A673 (cell line): ENCODE data around the gene MRE11. TPM values are rescaled to one million over a fixed set of nuclear protein-coding genes. Genes with fewer than 3 reads are reported as not detected.
A peak's percentile ranks its signal among the peaks of the same experiment; 100 is the strongest.

Source experiments
- BruUV-seq: library from RNA; stranded (reverse); fragments of 400-500 nt; replicated peaks from 2 replicates; lab custom pipeline; 2021; lab: Mats Ljungman, UMichigan
- CTCF ChIA-PET: fragments of 300-600 bp; sonication (Branson Sonifier 250); formaldehyde crosslinking; loops from one replicate; lab custom pipeline; 2022; ENCODE audit warnings: antibody characterized with exemption; lab: Charles Lee
- POLR2A ChIA-PET: fragments of 300-600 bp; sonication (Branson Sonifier 250); formaldehyde crosslinking; loops from one replicate; lab custom pipeline; 2022; ENCODE audit warnings: antibody characterized with exemption; ENCODE audit not compliant: low non-redundant PET; lab: Charles Lee
- DNase-seq: peaks from one replicate; pipeline ENCODE4 v3.0.0-alpha.2; 2015; ENCODE audit warnings: low spot score
- H3K27ac ChIP-seq: fragments of 200-600 bp; sonication (generic); 2 replicates; pipeline ENCODE4 v1.5.1; 2016; ENCODE audit warnings: mixed run types, low read depth, mild to moderate bottlenecking, mixed read lengths, antibody characterized with exemption, low read length; ENCODE audit not compliant: poor library complexity, severe bottlenecking
- H3K27me3 ChIP-seq: fragments of 200-600 bp; sonication (generic); replicated peaks from 2 replicates; pipeline ENCODE4 v1.6.1; 2017; ENCODE audit warnings: mixed run types, low read depth, mild to moderate bottlenecking, mixed read lengths, antibody characterized with exemption, low read length; ENCODE audit not compliant: insufficient read depth, poor library complexity
- H3K36me3 ChIP-seq: fragments of 200-600 bp; sonication (generic); 2 replicates; pipeline ENCODE4 v1.6.1; 2016; ENCODE audit warnings: mixed run types, mild to moderate bottlenecking, mixed read lengths, antibody characterized with exemption, low read length; ENCODE audit not compliant: insufficient read depth, poor library complexity, severe bottlenecking
- H3K4me1 ChIP-seq: fragments of 200-600 bp; sonication (generic); 2 replicates; pipeline ENCODE4 v1.6.1; 2017; ENCODE audit warnings: mixed run types, mild to moderate bottlenecking, mixed read lengths, antibody characterized with exemption, low read length; ENCODE audit not compliant: insufficient read depth, poor library complexity, severe bottlenecking
- H3K4me3 ChIP-seq: fragments of 200-600 bp; sonication (generic); 2 replicates; pipeline ENCODE4 v1.5.1; 2016; ENCODE audit warnings: low read depth, mixed run types, mild to moderate bottlenecking, mixed read lengths, low read length; ENCODE audit not compliant: poor library complexity, severe bottlenecking
- H3K9me3 ChIP-seq: fragments of 200-600 bp; sonication (generic); 2 replicates; pipeline ENCODE4 v1.6.1; 2016; ENCODE audit warnings: mixed run types, low read depth, mild to moderate bottlenecking, mixed read lengths, antibody characterized with exemption, low read length; ENCODE audit not compliant: poor library complexity, severe bottlenecking
- EZH2 ChIP-seq: fragments of 200-600 bp; sonication (generic); IDR thresholded peaks from 2 replicates; pipeline ENCODE4 v1.6.1; 2017; ENCODE audit warnings: borderline replicate concordance, low read depth, mild to moderate bottlenecking, mixed read lengths, antibody characterized with exemption, low read length; ENCODE audit not compliant: poor library complexity, severe bottlenecking
- intact Hi-C: fragments of 100-400 bp; cut with micrococcal nuclease; formaldehyde crosslinking; loops from one replicate; pipeline ENCODE4 v1.10.0; 2022; ENCODE audit not compliant: unreplicated experiment
- total RNA-seq: library from RNA; stranded (reverse); gene quantifications from 2 replicates; pipeline ENCODE4 v1.2.3, GENCODE V29; 2021
- TF ChIP-seq, protein P1 (sequence below): fragments of 300-800, 200-600 bp; sonication (generic); conservative IDR thresholded peaks from 2 replicates; pipeline ENCODE4 v1.5.1; 2017; ENCODE audit warnings: low read depth, mild to moderate bottlenecking, antibody characterized with exemption, low read length, moderate library complexity, mixed read lengths

MRE11 gene
- total RNA-seq, 1 experiment from 2014 or later, result 44.7 TPM

DNA sequence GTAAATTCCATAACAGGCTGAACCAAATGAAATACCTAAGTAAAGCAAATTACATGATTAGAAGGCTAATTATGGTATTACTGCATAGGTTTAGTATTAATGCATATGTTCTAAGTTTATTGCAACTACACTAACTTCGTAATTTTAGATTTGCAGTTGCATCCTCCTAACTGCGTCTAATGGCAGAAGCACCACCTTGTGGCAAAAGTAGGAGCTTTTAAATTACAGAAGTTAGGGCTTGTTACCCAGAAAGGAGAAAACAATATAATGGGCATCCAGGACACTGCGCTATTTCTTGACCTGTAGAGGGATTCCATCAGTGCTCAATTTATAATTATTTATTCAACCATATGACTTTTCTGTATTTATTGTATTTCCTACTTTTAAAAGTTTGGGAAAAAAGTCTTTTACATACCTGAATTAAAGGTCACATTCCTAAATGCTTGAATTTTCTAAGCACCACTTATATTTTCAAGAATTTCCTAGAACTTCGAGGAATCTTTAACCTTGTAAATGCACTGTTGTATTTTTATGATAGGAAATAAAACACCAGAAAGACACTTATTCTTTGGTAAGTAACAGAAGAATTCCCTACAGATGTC is 76.2 kb downstream of the MRE11 start:
- Histone ChIP-seq H3K27ac (no peak overlapping the region), H3K27me3 (no peaks in the 10 kb centered on the region), H3K9me3 (no peaks in the 10 kb centered on the region), H3K4me1 (no peaks in the 10 kb centered on the region), H3K36me3 (no peaks in the 10 kb centered on the region), H3K4me3 (no peak overlapping the region)
- TF ChIP-seq, protein P1, sequence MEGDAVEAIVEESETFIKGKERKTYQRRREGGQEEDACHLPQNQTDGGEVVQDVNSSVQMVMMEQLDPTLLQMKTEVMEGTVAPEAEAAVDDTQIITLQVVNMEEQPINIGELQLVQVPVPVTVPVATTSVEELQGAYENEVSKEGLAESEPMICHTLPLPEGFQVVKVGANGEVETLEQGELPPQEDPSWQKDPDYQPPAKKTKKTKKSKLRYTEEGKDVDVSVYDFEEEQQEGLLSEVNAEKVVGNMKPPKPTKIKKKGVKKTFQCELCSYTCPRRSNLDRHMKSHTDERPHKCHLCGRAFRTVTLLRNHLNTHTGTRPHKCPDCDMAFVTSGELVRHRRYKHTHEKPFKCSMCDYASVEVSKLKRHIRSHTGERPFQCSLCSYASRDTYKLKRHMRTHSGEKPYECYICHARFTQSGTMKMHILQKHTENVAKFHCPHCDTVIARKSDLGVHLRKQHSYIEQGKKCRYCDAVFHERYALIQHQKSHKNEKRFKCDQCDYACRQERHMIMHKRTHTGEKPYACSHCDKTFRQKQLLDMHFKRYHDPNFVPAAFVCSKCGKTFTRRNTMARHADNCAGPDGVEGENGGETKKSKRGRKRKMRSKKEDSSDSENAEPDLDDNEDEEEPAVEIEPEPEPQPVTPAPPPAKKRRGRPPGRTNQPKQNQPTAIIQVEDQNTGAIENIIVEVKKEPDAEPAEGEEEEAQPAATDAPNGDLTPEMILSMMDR, result peak; percentile 75
- TF ChIP-seq EZH2, result no peak
- POLR2A ChIA-PET, result no interaction called here
- peak; percentile 45 for DNase-seq
- CTCF ChIA-PET, result interaction anchor here (0.9 to 1.5 kb wide), 4 partner anchors 92 to 522 kb away, joined by 3 to 19 read pairs (median 3); no protein-coding TSS in a partner anchor
- intact Hi-C loops, result loop anchor here (2.0 to 5.0 kb wide), 3 partner anchors 89 to 495 kb away; no protein-coding TSS in a partner anchor
- BruUV-seq, result no TSS peak

DNA sequence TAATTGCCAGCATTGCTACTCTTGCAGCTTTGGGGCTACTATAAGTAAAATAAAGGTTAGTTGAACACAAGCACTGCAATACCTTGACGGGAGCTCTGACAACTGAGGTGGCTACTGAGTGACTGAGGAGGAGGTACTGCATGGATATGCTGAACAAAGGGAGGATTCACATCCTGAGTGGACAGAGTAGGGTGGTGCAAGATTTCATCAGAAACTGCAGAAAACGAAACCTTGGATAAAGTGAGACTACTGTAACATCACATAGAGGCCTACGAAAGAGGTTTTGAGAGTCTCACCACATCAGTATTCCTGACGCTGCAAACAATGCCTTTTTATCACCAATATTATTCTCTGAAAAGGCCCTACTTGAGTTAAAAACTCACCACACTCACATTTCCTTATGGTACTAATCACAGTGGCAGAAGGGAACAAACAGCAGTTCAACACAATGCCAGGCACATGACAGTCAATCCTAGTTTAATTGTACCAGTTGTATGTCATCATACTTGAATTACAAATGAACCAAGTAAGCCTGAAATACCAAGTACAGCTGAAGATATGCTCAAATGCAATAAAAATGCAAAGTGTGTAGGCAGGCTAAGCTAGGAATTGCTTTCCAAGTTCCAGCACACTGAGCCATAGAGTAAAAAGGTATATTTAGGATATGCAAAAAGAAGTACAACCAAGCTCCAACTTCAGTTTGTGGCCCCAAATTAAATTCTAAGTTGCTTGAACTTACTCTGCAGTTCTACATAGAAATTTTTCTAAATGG is 88.4 kb downstream of the MRE11 start:
- Histone ChIP-seq H3K4me3 (no peak overlapping the region), H3K9me3 (no peaks in the 10 kb centered on the region), H3K27ac (no peak overlapping the region), H3K36me3 (no peaks in the 10 kb centered on the region), H3K27me3 (peaks cover 27% of the 10 kb centered on the region), H3K4me1 (peaks cover 13% of the 10 kb centered on the region)
- TF ChIP-seq EZH2, result no peak
- TF ChIP-seq, protein P1, result no peak
- CTCF ChIA-PET, result no interaction called here
- POLR2A ChIA-PET, result no interaction called here
- BruUV-seq, result no TSS peak
- DNase-seq, result no peak
- intact Hi-C loops, result no loop called here

DNA sequence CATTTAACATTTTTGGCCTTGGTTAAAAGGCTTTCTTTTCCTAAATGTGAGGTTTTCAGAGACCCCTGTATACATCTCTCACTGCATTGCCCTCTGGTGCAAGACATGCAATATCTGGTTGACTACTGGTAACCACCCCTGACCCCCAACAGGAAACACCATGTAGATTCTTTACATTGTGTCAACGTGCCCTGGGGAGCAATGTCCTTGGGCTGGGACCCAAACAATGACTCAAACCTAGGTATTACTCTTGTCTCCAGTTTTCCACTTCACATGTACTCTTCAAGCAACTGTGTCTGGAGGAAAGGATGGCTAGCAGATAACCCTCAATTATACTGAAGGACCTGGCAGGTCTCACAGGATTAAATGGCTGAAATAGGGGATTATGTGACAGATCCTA is 91.3 kb downstream of the MRE11 start:
- no peak for DNase-seq
- Histone ChIP-seq H3K4me3 (no peak overlapping the region), H3K27me3 (peaks cover 52% of the 10 kb centered on the region), H3K27ac (no peak overlapping the region), H3K4me1 (peaks cover 13% of the 10 kb centered on the region), H3K9me3 (no peaks in the 10 kb centered on the region), H3K36me3 (no peaks in the 10 kb centered on the region)
- BruUV-seq, result no TSS peak
- CTCF ChIA-PET, result no interaction called here
- intact Hi-C loops, result no loop called here
- TF ChIP-seq, protein P1, result no peak
- TF ChIP-seq EZH2, result no peak
- POLR2A ChIA-PET, result no interaction called here
